ENCODE measurements around the gene HDAC5. TPM values are rescaled to one million over a fixed set of nuclear protein-coding genes. Genes with fewer than 3 reads are reported as not detected.
"Not testable (repeated sequence)": the region's sequence is repeated elsewhere in the genome, so short reads cannot be mapped to it uniquely, and the experiment has no call there.

The HDAC5 gene
- total RNA-seq, 4 donors from 2014 or later: 42.4 to 71.0 (median 48.4) TPM

DNA sequence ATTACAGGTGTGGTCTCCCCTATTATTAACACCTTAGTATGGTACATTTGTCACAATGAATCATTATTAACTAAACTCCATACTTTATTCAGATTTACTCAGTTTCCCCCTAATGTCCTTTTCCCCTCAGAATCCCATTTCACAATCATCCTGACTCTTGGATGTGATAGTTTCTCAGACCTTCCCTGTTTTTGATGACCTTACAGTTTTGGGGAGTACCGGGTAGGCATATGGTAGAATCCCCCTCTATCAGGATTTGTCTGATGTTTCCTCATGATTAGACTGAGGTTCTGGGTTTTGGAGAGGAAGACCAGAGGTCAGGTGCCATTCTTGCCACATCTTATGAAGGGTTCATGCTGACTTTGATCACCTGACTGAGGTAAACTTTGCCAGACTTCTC, 41.0 kb upstream of the HDAC5 start:
- no peak for TF ChIP-seq POLR2A (IDR thresholded peaks at IDR 0.05)
- TF ChIP-seq, protein P1, sequence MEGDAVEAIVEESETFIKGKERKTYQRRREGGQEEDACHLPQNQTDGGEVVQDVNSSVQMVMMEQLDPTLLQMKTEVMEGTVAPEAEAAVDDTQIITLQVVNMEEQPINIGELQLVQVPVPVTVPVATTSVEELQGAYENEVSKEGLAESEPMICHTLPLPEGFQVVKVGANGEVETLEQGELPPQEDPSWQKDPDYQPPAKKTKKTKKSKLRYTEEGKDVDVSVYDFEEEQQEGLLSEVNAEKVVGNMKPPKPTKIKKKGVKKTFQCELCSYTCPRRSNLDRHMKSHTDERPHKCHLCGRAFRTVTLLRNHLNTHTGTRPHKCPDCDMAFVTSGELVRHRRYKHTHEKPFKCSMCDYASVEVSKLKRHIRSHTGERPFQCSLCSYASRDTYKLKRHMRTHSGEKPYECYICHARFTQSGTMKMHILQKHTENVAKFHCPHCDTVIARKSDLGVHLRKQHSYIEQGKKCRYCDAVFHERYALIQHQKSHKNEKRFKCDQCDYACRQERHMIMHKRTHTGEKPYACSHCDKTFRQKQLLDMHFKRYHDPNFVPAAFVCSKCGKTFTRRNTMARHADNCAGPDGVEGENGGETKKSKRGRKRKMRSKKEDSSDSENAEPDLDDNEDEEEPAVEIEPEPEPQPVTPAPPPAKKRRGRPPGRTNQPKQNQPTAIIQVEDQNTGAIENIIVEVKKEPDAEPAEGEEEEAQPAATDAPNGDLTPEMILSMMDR (IDR thresholded peaks at IDR 0.05): no peak
- no peak overlapping the region for H3K4me3 ChIP-seq
- no peaks in the 10 kb centered on the region for H3K27me3 ChIP-seq

DNA sequence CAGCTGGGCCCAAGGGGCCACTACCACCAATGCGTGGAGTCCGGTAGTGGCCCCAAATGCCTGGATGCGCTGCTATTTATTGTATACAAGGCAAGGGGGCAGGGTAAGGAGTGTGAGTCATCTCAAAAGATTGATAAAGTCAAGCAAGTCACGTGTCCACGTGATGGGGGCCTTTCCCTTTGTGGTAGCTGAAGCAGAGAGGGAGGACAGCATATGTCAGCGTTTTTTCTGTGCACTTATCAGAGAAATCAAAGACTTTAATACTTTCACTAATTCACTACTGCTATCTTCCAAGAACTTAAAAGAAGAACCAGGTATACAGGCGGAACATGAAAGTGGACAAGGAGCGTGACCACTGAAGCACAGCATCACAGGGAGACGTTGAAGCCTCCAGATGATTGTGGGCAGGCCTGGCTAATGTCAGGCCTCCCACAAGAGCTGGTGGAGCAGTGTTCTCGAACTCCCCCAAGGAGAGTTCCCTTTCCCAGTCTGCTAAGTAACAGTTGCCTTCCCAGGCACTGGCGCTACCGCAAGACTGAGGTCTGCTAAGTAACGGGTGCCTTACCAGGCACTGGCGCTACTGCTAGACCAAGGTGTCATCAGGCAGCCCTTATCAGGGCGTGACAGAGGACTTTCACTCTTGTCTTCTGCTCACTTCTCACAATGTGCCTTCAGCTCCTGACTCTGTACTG, 36.2 kb upstream of the HDAC5 start:
- Histone ChIP-seq H3K9me3 (no peaks in the 10 kb centered on the region), H3K27ac (no peak overlapping the region), H3K4me1 (no peaks in the 10 kb centered on the region), H3K27me3 (no peaks in the 10 kb centered on the region), H3K4me3 (no peak overlapping the region), H3K36me3 (no peaks in the 10 kb centered on the region)
- TF ChIP-seq, protein P1 (IDR thresholded peaks at IDR 0.05): no peak
- TF ChIP-seq POLR2A (IDR thresholded peaks at IDR 0.05): no peak
- peak in 1 of 3 donors; percentile 51 for DNase-seq

More for the DNA sequence above, 41.0 kb upstream of the HDAC5 start:
- no peak overlapping the region for H3K27ac ChIP-seq
- H3K9me3 ChIP-seq: no peaks in the 10 kb centered on the region
- DNase-seq: no peak
- H3K36me3 ChIP-seq: no peaks in the 10 kb centered on the region
- peaks cover 0 to 7% (median 0%) of the 10 kb centered on the region in 4 donors for H3K4me1 ChIP-seq

DNA sequence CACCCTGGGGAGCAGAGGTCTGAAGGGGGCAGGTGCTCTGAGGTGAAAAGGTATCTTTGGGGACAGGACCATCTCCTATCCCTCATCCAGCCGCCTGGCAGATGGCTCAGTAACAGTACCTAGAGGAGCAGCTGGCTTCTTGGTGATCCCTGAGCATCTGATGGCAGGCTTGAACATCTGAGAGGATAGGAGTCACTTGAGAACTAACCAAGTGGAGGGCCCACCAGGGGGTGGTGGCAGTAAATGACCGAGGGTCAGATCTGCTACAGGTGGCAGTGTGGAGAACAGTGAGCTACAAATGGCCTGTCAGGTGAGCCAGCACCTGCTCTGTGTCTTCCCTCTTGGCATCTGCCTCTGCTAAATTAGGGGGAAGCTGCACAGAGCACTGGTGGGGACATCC, 32.0 kb upstream of the HDAC5 start:
- no peak overlapping the region for H3K4me3 ChIP-seq
- H3K27me3 ChIP-seq: no peaks in the 10 kb centered on the region
- H3K27ac ChIP-seq: no peak overlapping the region
- no peaks in the 10 kb centered on the region for H3K9me3 ChIP-seq
- DNase-seq: no peak
- H3K4me1 ChIP-seq: no peaks in the 10 kb centered on the region
- TF ChIP-seq, protein P1 (IDR thresholded peaks at IDR 0.05): no peak
- no peaks in the 10 kb centered on the region for H3K36me3 ChIP-seq

DNA sequence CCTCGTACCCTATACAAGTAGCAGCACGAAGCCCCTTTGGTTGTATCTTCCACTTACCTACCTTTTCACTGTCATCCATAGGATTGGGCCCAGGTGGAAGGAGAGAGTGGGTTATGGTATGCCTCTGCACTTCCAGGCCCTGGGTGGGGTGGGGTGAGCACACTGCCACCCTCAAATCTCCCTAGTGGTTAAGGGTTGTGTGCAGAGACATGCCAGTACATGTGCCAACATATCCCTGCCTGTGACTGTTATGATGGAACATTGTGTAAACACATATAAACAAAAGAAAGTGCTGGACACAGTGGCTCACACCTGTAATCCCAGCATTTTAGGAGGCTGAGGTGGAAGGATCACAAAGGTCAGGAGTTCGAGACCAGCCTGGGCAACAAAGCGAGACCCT, 29.4 kb upstream of the HDAC5 start:
- Histone ChIP-seq H3K9me3 (no peaks in the 10 kb centered on the region), H3K4me1 (no peaks in the 10 kb centered on the region), H3K4me3 (no peak overlapping the region), H3K27ac (no peak overlapping the region), H3K27me3 (no peaks in the 10 kb centered on the region), H3K36me3 (no peaks in the 10 kb centered on the region)
- TF ChIP-seq, protein P1 (IDR thresholded peaks at IDR 0.05): no peak
- no peak for TF ChIP-seq POLR2A (IDR thresholded peaks at IDR 0.05)
- no peak for DNase-seq

DNA sequence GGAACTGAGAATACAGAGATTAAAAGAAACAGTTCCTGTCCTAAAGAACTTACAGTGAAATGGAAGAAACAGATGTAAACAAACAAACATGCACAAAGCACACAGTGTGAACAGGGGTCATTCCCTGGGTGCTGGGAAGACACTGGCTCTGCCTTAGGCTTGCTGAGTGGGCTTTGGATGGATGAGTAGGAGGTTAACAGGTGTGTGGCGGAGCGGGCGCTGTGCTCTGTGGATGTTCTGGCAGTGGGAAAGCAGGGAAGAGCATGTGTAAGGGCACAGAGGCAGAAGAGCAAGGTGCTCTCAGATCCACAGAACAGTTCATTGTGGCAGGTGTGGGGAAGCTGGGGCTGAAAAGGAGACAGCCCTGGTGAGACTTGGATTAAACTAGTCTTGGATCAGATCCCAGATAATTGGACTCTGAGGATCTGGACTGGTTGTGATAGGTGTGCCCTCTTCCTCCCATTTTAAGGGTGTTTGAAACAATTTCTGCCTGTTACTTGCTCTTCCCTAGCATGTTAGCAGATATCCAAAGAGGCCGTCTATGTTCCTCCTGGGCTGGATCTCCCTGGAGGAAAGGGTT, 26.4 kb upstream of the HDAC5 start:
- no peak for DNase-seq
- H3K4me3 ChIP-seq: no peak overlapping the region
- no peak for TF ChIP-seq POLR2A (IDR thresholded peaks at IDR 0.05)
- TF ChIP-seq, protein P1 (IDR thresholded peaks at IDR 0.05): no peak
- H3K27ac ChIP-seq: no peak overlapping the region
- no peaks in the 10 kb centered on the region for H3K9me3 ChIP-seq
- H3K27me3 ChIP-seq: no peaks in the 10 kb centered on the region
- no peaks in the 10 kb centered on the region for H3K36me3 ChIP-seq
- no peaks in the 10 kb centered on the region for H3K4me1 ChIP-seq

DNA sequence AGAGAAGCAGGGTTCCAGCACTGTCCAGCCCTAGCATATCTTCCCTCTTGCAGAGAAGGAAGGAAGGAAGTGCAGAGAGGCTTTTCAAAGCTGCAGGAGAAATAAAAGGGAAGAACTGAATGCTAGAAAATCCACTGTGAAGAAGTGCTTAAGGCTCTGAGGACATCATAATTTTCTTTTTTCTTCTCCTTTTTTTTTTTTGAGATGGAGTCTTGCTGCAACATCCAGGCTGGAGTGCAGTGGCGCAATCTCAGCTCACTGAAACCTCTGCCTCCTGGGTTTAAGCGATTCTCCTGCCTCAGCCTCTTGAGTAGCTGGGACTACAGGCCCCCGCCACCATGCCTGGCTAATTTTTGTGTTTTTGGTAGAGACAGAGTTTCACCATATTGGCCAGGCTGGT, 25.6 kb upstream of the HDAC5 start:
- H3K9me3 ChIP-seq, H3K4me3 ChIP-seq, H3K4me1 ChIP-seq, H3K27ac ChIP-seq, H3K27me3 ChIP-seq, H3K36me3 ChIP-seq, DNase-seq: not testable (repeated sequence)
